ENCODE measurements around the gene CLDN18.

CLDN18 gene

GRCh38 chr3:138046955-138047354 lies 37.0 kb downstream of the CLDN18 start:
- peaks cover 5% of the 10 kb centered on the region in 2 donors for H3K36me3 ChIP-seq (ENCODE audit: control insufficient read depth in 1 of 2, insufficient read depth in 2 of 2, low read length in 2 of 2)
- no peak overlapping the region for H3K27ac ChIP-seq (ENCODE audit: low read length)
- H3K9me3 ChIP-seq (ENCODE audit: control insufficient read depth in 1 of 2, low read length in 2 of 2): no peaks in the 10 kb centered on the region
- no peak overlapping the region for H3K4me3 ChIP-seq (ENCODE audit: low read depth in 1 of 2, low read length in 2 of 2)
- H3K27me3 ChIP-seq (ENCODE audit: low read depth, low read length): no peaks in the 10 kb centered on the region
- no peaks in the 10 kb centered on the region for H3K4me1 ChIP-seq (ENCODE audit: control insufficient read depth in 1 of 2, insufficient read depth in 2 of 2, low read length in 2 of 2)

GRCh38 chr3:138047596-138048158 lies 37.7 kb downstream of the CLDN18 start:
- Histone ChIP-seq H3K27ac (ENCODE audit: low read length) (no peak overlapping the region), H3K36me3 (ENCODE audit: control insufficient read depth in 1 of 2, insufficient read depth in 2 of 2, low read length in 2 of 2) (peaks cover 5% of the 10 kb centered on the region in 2 donors), H3K27me3 (ENCODE audit: low read depth, low read length) (no peaks in the 10 kb centered on the region), H3K9me3 (ENCODE audit: control insufficient read depth in 1 of 2, low read length in 2 of 2) (no peaks in the 10 kb centered on the region), H3K4me1 (ENCODE audit: control insufficient read depth in 1 of 2, insufficient read depth in 2 of 2, low read length in 2 of 2) (no peaks in the 10 kb centered on the region), H3K4me3 (ENCODE audit: low read depth in 1 of 2, low read length in 2 of 2) (no peak overlapping the region)

GRCh38 chr3:138049157-138049919 lies 39.4 kb downstream of the CLDN18 start:
- peaks cover 5% of the 10 kb centered on the region in 2 donors for H3K36me3 ChIP-seq (ENCODE audit: control insufficient read depth in 1 of 2, insufficient read depth in 2 of 2, low read length in 2 of 2)
- no peak overlapping the region for H3K4me3 ChIP-seq (ENCODE audit: low read depth in 1 of 2, low read length in 2 of 2)
- no peaks in the 10 kb centered on the region for H3K9me3 ChIP-seq (ENCODE audit: control insufficient read depth in 1 of 2, low read length in 2 of 2)
- no peaks in the 10 kb centered on the region for H3K27me3 ChIP-seq (ENCODE audit: low read depth, low read length)
- no peak overlapping the region for H3K27ac ChIP-seq (ENCODE audit: low read length)
- H3K4me1 ChIP-seq (ENCODE audit: control insufficient read depth in 1 of 2, insufficient read depth in 2 of 2, low read length in 2 of 2): no peaks in the 10 kb centered on the region

GRCh38 chr3:138051947-138052802 lies 42.2 kb downstream of the CLDN18 start:
- H3K27ac ChIP-seq (ENCODE audit: low read length): no peak overlapping the region
- no peak overlapping the region for H3K4me3 ChIP-seq (ENCODE audit: low read depth in 1 of 2, low read length in 2 of 2)
- no peaks in the 10 kb centered on the region for H3K9me3 ChIP-seq (ENCODE audit: control insufficient read depth in 1 of 2, low read length in 2 of 2)
- peaks cover 5% of the 10 kb centered on the region in 2 donors for H3K36me3 ChIP-seq (ENCODE audit: control insufficient read depth in 1 of 2, insufficient read depth in 2 of 2, low read length in 2 of 2)
- H3K27me3 ChIP-seq (ENCODE audit: low read depth, low read length): no peaks in the 10 kb centered on the region
- no peaks in the 10 kb centered on the region for H3K4me1 ChIP-seq (ENCODE audit: control insufficient read depth in 1 of 2, insufficient read depth in 2 of 2, low read length in 2 of 2)

GRCh38 chr3:138054057-138054456 lies 44.1 kb downstream of the CLDN18 start:
- H3K9me3 ChIP-seq (ENCODE audit: control insufficient read depth in 1 of 2, low read length in 2 of 2): no peaks in the 10 kb centered on the region
- no peaks in the 10 kb centered on the region for H3K27me3 ChIP-seq (ENCODE audit: low read depth, low read length)
- H3K36me3 ChIP-seq (ENCODE audit: control insufficient read depth in 1 of 2, insufficient read depth in 2 of 2, low read length in 2 of 2): no peaks in the 10 kb centered on the region
- H3K4me3 ChIP-seq (ENCODE audit: low read depth in 1 of 2, low read length in 2 of 2): no peak overlapping the region
- no peaks in the 10 kb centered on the region for H3K4me1 ChIP-seq (ENCODE audit: control insufficient read depth in 1 of 2, insufficient read depth in 2 of 2, low read length in 2 of 2)
- H3K27ac ChIP-seq (ENCODE audit: low read length): no peak overlapping the region

- H3K27me3 ChIP-seq (ENCODE audit: low read depth, low read length): no peaks in the 10 kb centered on the region
- peaks cover 4 to 5% of the 10 kb centered on the region in 2 donors for H3K36me3 ChIP-seq (ENCODE audit: control insufficient read depth in 1 of 2, insufficient read depth in 2 of 2, low read length in 2 of 2)
- H3K27ac ChIP-seq (ENCODE audit: low read length): no peak overlapping the region
- H3K4me3 ChIP-seq (ENCODE audit: low read depth in 1 of 2, low read length in 2 of 2): no peak overlapping the region
- H3K4me1 ChIP-seq (ENCODE audit: control insufficient read depth in 1 of 2, insufficient read depth in 2 of 2, low read length in 2 of 2): peaks cover 0 to under 1% of the 10 kb centered on the region in 2 donors
- H3K9me3 ChIP-seq (ENCODE audit: control insufficient read depth in 1 of 2, low read length in 2 of 2): no peaks in the 10 kb centered on the region
Observed at GRCh38 chr3:138057384-138057783, 47.4 kb downstream of the CLDN18 start.

GRCh38 chr3:138059261-138059660 lies 49.3 kb downstream of the CLDN18 start:
- Histone ChIP-seq H3K27me3 (ENCODE audit: low read depth, low read length) (no peaks in the 10 kb centered on the region), H3K9me3 (ENCODE audit: control insufficient read depth in 1 of 2, low read length in 2 of 2) (no peaks in the 10 kb centered on the region), H3K4me3 (ENCODE audit: low read depth in 1 of 2, low read length in 2 of 2) (no peak overlapping the region), H3K27ac (ENCODE audit: low read length) (no peak overlapping the region), H3K36me3 (ENCODE audit: control insufficient read depth in 1 of 2, insufficient read depth in 2 of 2, low read length in 2 of 2) (peaks cover 13 to 22% of the 10 kb centered on the region in 2 donors), H3K4me1 (ENCODE audit: control insufficient read depth in 1 of 2, insufficient read depth in 2 of 2, low read length in 2 of 2) (peaks cover 0 to 5% of the 10 kb centered on the region in 2 donors)

GRCh38 chr3:138060792-138061191 lies 50.8 kb downstream of the CLDN18 start:
- H3K27ac ChIP-seq (ENCODE audit: low read length): no peak overlapping the region
- H3K4me1 ChIP-seq (ENCODE audit: control insufficient read depth in 1 of 2, insufficient read depth in 2 of 2, low read length in 2 of 2): peaks cover 0 to 5% of the 10 kb centered on the region in 2 donors
- no peak overlapping the region for H3K4me3 ChIP-seq (ENCODE audit: low read depth in 1 of 2, low read length in 2 of 2)
- H3K9me3 ChIP-seq (ENCODE audit: control insufficient read depth in 1 of 2, low read length in 2 of 2): no peaks in the 10 kb centered on the region
- H3K36me3 ChIP-seq (ENCODE audit: control insufficient read depth in 1 of 2, insufficient read depth in 2 of 2, low read length in 2 of 2): peaks cover 13 to 35% of the 10 kb centered on the region in 2 donors
- H3K27me3 ChIP-seq (ENCODE audit: low read depth, low read length): no peaks in the 10 kb centered on the region

- Histone ChIP-seq H3K9me3 (ENCODE audit: control insufficient read depth in 1 of 2, low read length in 2 of 2) (no peaks in the 10 kb centered on the region), H3K4me3 (ENCODE audit: low read depth in 1 of 2, low read length in 2 of 2) (no peak overlapping the region), H3K27me3 (ENCODE audit: low read depth, low read length) (no peaks in the 10 kb centered on the region), H3K36me3 (ENCODE audit: control insufficient read depth in 1 of 2, insufficient read depth in 2 of 2, low read length in 2 of 2) (peaks cover 22 to 48% of the 10 kb centered on the region in 2 donors), H3K4me1 (ENCODE audit: control insufficient read depth in 1 of 2, insufficient read depth in 2 of 2, low read length in 2 of 2) (peaks cover 0 to 5% of the 10 kb centered on the region in 2 donors), H3K27ac (ENCODE audit: low read length) (no peak overlapping the region)
Observed at GRCh38 chr3:138062037-138062436, 52.1 kb downstream of the CLDN18 start.

GRCh38 chr3:138062626-138063025 lies 52.7 kb downstream of the CLDN18 start:
- no peaks in the 10 kb centered on the region for H3K9me3 ChIP-seq (ENCODE audit: control insufficient read depth in 1 of 2, low read length in 2 of 2)
- H3K27me3 ChIP-seq (ENCODE audit: low read depth, low read length): no peaks in the 10 kb centered on the region
- H3K36me3 ChIP-seq (ENCODE audit: control insufficient read depth in 1 of 2, insufficient read depth in 2 of 2, low read length in 2 of 2): peaks cover 22 to 54% of the 10 kb centered on the region in 2 donors
- no peak overlapping the region for H3K27ac ChIP-seq (ENCODE audit: low read length)
- no peak overlapping the region for H3K4me3 ChIP-seq (ENCODE audit: low read depth in 1 of 2, low read length in 2 of 2)
- H3K4me1 ChIP-seq (ENCODE audit: control insufficient read depth in 1 of 2, insufficient read depth in 2 of 2, low read length in 2 of 2): peaks cover 0 to 5% of the 10 kb centered on the region in 2 donors

- no peak overlapping the region for H3K4me3 ChIP-seq (ENCODE audit: low read depth in 1 of 2, low read length in 2 of 2)
- no peaks in the 10 kb centered on the region for H3K9me3 ChIP-seq (ENCODE audit: control insufficient read depth in 1 of 2, low read length in 2 of 2)
- peaks cover 0 to 5% of the 10 kb centered on the region in 2 donors for H3K4me1 ChIP-seq (ENCODE audit: control insufficient read depth in 1 of 2, insufficient read depth in 2 of 2, low read length in 2 of 2)
- no peaks in the 10 kb centered on the region for H3K27me3 ChIP-seq (ENCODE audit: low read depth, low read length)
- H3K36me3 ChIP-seq (ENCODE audit: control insufficient read depth in 1 of 2, insufficient read depth in 2 of 2, low read length in 2 of 2): peaks cover 22 to 59% of the 10 kb centered on the region in 2 donors
- no peak overlapping the region for H3K27ac ChIP-seq (ENCODE audit: low read length)
Observed at GRCh38 chr3:138063416-138063815, 53.5 kb downstream of the CLDN18 start.

Measured in muscle layer of duodenum (tissue), 2 donors.